ENCODE results near the gene EGR2.

The EGR2 gene

GRCh38 chr10:62779487-62780248, 36.5 kb downstream of the EGR2 start:
- TF ChIP-seq CTCF (IDR thresholded peaks at IDR 0.05; ENCODE audit: low read depth, low read length) = no peak
- no peak overlapping the region for H3K4me3 ChIP-seq (ENCODE audit: low read depth, low read length)
- DNase-seq = no peak
- no peaks in the 10 kb centered on the region for H3K9me3 ChIP-seq
- H3K4me1 ChIP-seq = no peaks in the 10 kb centered on the region
- H3K27me3 ChIP-seq = no peaks in the 10 kb centered on the region
- no peaks in the 10 kb centered on the region for H3K36me3 ChIP-seq

- no peak for TF ChIP-seq CTCF (IDR thresholded peaks at IDR 0.05; ENCODE audit: low read depth, low read length)
- no peak overlapping the region for H3K4me3 ChIP-seq (ENCODE audit: low read depth, low read length)
- no peaks in the 10 kb centered on the region for H3K27me3 ChIP-seq
- no peaks in the 10 kb centered on the region for H3K9me3 ChIP-seq
- H3K4me1 ChIP-seq = no peaks in the 10 kb centered on the region
- no peak for DNase-seq
- H3K36me3 ChIP-seq = no peaks in the 10 kb centered on the region
These were observed 38.0 kb downstream of the EGR2 start for GRCh38 chr10:62778125-62778524.

- Histone ChIP-seq H3K9me3 (no peaks in the 10 kb centered on the region), H3K4me1 (no peaks in the 10 kb centered on the region), H3K36me3 (no peaks in the 10 kb centered on the region), H3K27me3 (no peaks in the 10 kb centered on the region; the same call in 1 of the 2 replicates), H3K4me3 (ENCODE audit: low read depth, low read length) (no peak overlapping the region)
- DNase-seq = no peak
- no peak for TF ChIP-seq CTCF (IDR thresholded peaks at IDR 0.05; ENCODE audit: low read depth, low read length)
These were observed 43.8 kb downstream of the EGR2 start for GRCh38 chr10:62772186-62772974.

- Histone ChIP-seq H3K9me3 (no peaks in the 10 kb centered on the region), H3K4me3 (ENCODE audit: low read depth, low read length) (no peak overlapping the region), H3K27me3 (no peaks in the 10 kb centered on the region; the same call in 1 of the 2 replicates), H3K36me3 (no peaks in the 10 kb centered on the region), H3K4me1 (no peaks in the 10 kb centered on the region)
- no peak for DNase-seq
- TF ChIP-seq CTCF (IDR thresholded peaks at IDR 0.05; ENCODE audit: low read depth, low read length) = no peak
These were observed 46.5 kb downstream of the EGR2 start for GRCh38 chr10:62769574-62770242.

- no peaks in the 10 kb centered on the region for H3K27me3 ChIP-seq
- no peaks in the 10 kb centered on the region for H3K9me3 ChIP-seq
- H3K4me3 ChIP-seq (ENCODE audit: low read depth, low read length) = no peak overlapping the region
- no peaks in the 10 kb centered on the region for H3K4me1 ChIP-seq
- no peak for TF ChIP-seq CTCF (IDR thresholded peaks at IDR 0.05; ENCODE audit: low read depth, low read length)
- no peaks in the 10 kb centered on the region for H3K36me3 ChIP-seq
- DNase-seq = no peak
These were observed 49.8 kb downstream of the EGR2 start for GRCh38 chr10:62766386-62766785.
